IMR-90 (cell line): Measurements from ENCODE around the gene SBF2. TPM values are rescaled to one million over a fixed set of nuclear protein-coding genes. Genes with fewer than 3 reads are reported as not detected.

Experiments used
- ATAC-seq: fragments of 200-7000 bp; cut with Tn5 transposase; 2 replicates; pipeline ENCODE4 v1.9.1; 2020; ENCODE audit warnings: low read depth, mild to moderate bottlenecking, moderate library complexity
- BruUV-seq: library from RNA; stranded (reverse); fragments of 400-500 nt; replicated peaks from 2 replicates; lab custom pipeline; 2021; lab: Mats Ljungman, UMichigan
- CTCF ChIA-PET: fragments of 300-600 bp; formaldehyde crosslinking; extraction: SDS; loops from one replicate; lab custom pipeline; 2021; ENCODE audit warnings: antibody characterized with exemption; lab: Yijun Ruan, JAX
- POLR2A ChIA-PET: fragments of 300-600 bp; sonication (Branson Sonifier 250); formaldehyde crosslinking; loops from one replicate; lab custom pipeline; 2022; ENCODE audit warnings: antibody characterized with exemption; ENCODE audit not compliant: unreplicated experiment; lab: Charles Lee
- DNase-seq: peaks from one replicate; pipeline ENCODE4 v3.0.0; 2013
- H2AFZ ChIP-seq: replicated peaks from 2 replicates; pipeline ENCODE3; 2013; ENCODE audit warnings: low read length, mild to moderate bottlenecking; ENCODE audit not compliant: poor library complexity
- H2AK5ac ChIP-seq: 2 replicates; pipeline ENCODE4 v1.6.1; 2013; ENCODE audit warnings: low read depth, low read length, inconsistent platforms
- H2AK9ac ChIP-seq: replicated peaks from 2 replicates; pipeline ENCODE3; 2013; ENCODE audit warnings: mild to moderate bottlenecking, low read depth, low read length, moderate library complexity; ENCODE audit not compliant: poor library complexity
- H2BK120ac ChIP-seq: 2 replicates; pipeline ENCODE4 v1.6.1; 2013; ENCODE audit warnings: low read depth, low read length, inconsistent platforms
- H2BK15ac ChIP-seq: 3 replicates; pipeline ENCODE4 v1.6.1; 2013; ENCODE audit warnings: low read depth, low read length, inconsistent platforms
- H2BK20ac ChIP-seq: 2 replicates; pipeline ENCODE4 v1.6.1; 2013; ENCODE audit warnings: low read depth, mild to moderate bottlenecking, inconsistent platforms, low read length, moderate library complexity
- H2BK5ac ChIP-seq: 2 replicates; pipeline ENCODE4 v1.6.1; 2013; ENCODE audit warnings: mild to moderate bottlenecking, low read depth, low read length, inconsistent platforms; ENCODE audit not compliant: poor library complexity, severe bottlenecking
- H3K14ac ChIP-seq: replicated peaks from 2 replicates; pipeline ENCODE4 v1.6.1; 2013; ENCODE audit warnings: low read depth, low read length, inconsistent platforms
- H3K18ac ChIP-seq: 2 replicates; pipeline ENCODE4 v1.6.1; 2013; ENCODE audit warnings: low read depth, low read length, control low read depth
- H3K23ac ChIP-seq: 2 replicates; pipeline ENCODE4 v1.6.1; 2013; ENCODE audit warnings: low read depth, low read length, inconsistent platforms
- H3K27ac ChIP-seq: 2 replicates; pipeline ENCODE4 v1.5.1; 2013; ENCODE audit warnings: mild to moderate bottlenecking, control low read depth, low read length; ENCODE audit not compliant: insufficient read depth
- H3K27me3 ChIP-seq: 2 replicates; pipeline ENCODE4 v1.6.1; 2013; ENCODE audit warnings: low read length; ENCODE audit not compliant: control insufficient read depth, insufficient read depth
- H3K36me3 ChIP-seq: 2 replicates; pipeline ENCODE4 v1.6.1; 2013; ENCODE audit warnings: low read length, mixed read lengths; ENCODE audit not compliant: control insufficient read depth, insufficient read depth
- H3K4ac ChIP-seq: 2 replicates; pipeline ENCODE4 v1.6.1; 2013; ENCODE audit warnings: low read depth, low read length, inconsistent platforms
- H3K4me1 ChIP-seq: 2 replicates; pipeline ENCODE4 v1.6.1; 2013; ENCODE audit warnings: low read length, mixed read lengths; ENCODE audit not compliant: control insufficient read depth, insufficient read depth
- H3K4me2 ChIP-seq: 2 replicates; pipeline ENCODE4 v1.6.1; 2013; ENCODE audit warnings: low read depth, mild to moderate bottlenecking, control low read depth, low read length, moderate library complexity
- H3K4me3 ChIP-seq: 2 replicates; pipeline ENCODE4 v1.5.1; 2013; ENCODE audit warnings: low read depth, mild to moderate bottlenecking, control low read depth, low read length, moderate library complexity; ENCODE audit not compliant: insufficient read depth
- H3K56ac ChIP-seq: 2 replicates; pipeline ENCODE4 v1.6.1; 2013; ENCODE audit warnings: low read length, inconsistent platforms; ENCODE audit not compliant: insufficient read depth; ENCODE audit errors: extremely low read depth
- H3K79me1 ChIP-seq, 2 experiments: 2 replicates each; pipeline ENCODE4 v1.6.1; 2013; ENCODE audit warnings: low read length in 2 of 2, inconsistent platforms in 1 of 2, low read depth in 1 of 2
- H3K9ac ChIP-seq: 2 replicates; pipeline ENCODE4 v1.6.1; 2013; ENCODE audit warnings: low read depth, low read length, control low read depth
- H3K9me1 ChIP-seq: 2 replicates; pipeline ENCODE4 v1.6.1; 2013; ENCODE audit warnings: low read length, inconsistent platforms; ENCODE audit not compliant: insufficient read depth
- H3K9me3 ChIP-seq: 2 replicates; pipeline ENCODE4 v1.6.1; 2013; ENCODE audit warnings: low read length; ENCODE audit not compliant: control insufficient read depth, insufficient read depth
- H4K20me1 ChIP-seq: 2 replicates; pipeline ENCODE4 v1.6.1; 2013; ENCODE audit warnings: low read length, inconsistent platforms; ENCODE audit not compliant: insufficient read depth
- H4K5ac ChIP-seq: 2 replicates; pipeline ENCODE4 v1.6.1; 2013; ENCODE audit warnings: mild to moderate bottlenecking, low read depth, low read length, control low read depth
- H4K8ac ChIP-seq, 2 experiments: 2 replicates each; pipeline ENCODE4 v1.6.1; 2013; ENCODE audit warnings: low read depth in 2 of 2, low read length in 2 of 2, control low read depth in 1 of 2, inconsistent platforms in 1 of 2
- H4K91ac ChIP-seq: 2 replicates; pipeline ENCODE4 v1.6.1; 2013; ENCODE audit warnings: low read depth, low read length, inconsistent platforms; ENCODE audit not compliant: insufficient read depth
- MAFK ChIP-seq: IDR thresholded peaks from 2 replicates; pipeline ENCODE4 v1.6.1; 2012; ENCODE audit warnings: low read depth, low read length, improper control_type of control experiment
- MAZ ChIP-seq: IDR thresholded peaks from 2 replicates; pipeline ENCODE4 v1.6.1; 2012; ENCODE audit warnings: low read depth, mild to moderate bottlenecking, low read length, improper control_type of control experiment, moderate library complexity, borderline replicate concordance
- RAD21 ChIP-seq: IDR thresholded peaks from 2 replicates; pipeline ENCODE4 v1.6.1; 2012; ENCODE audit warnings: low read length, improper control_type of control experiment
- RFX5 ChIP-seq: IDR thresholded peaks from 2 replicates; pipeline ENCODE4 v1.8.0; 2012; ENCODE audit warnings: low read depth, mild to moderate bottlenecking, low read length, moderate library complexity
- WGBS, 2 experiments: methylation state at CpG; one replicate each; pipeline versions ENCODE4 v1.1.5 to v1.1.7; 2013; ENCODE audit warnings: missing lambda C conversion rate in 2 of 2; ENCODE audit not compliant: insufficient read length in 1 of 2; ENCODE audit errors: extremely low coverage in 2 of 2; 5-methylcytosine and 5-hydroxymethylcytosine counted together
- dilution Hi-C: fragments of 300-500 bp; cut with HindIII; formaldehyde crosslinking; loops from one replicate; pipeline ENCODE4 v1.14.3; 2018; ENCODE audit warnings: low sequenced_read_pairs; ENCODE audit not compliant: unreplicated experiment
- in situ Hi-C: fragments of 300-500 bp; cut with MboI; formaldehyde crosslinking; loops from 3 replicates; pipeline ENCODE4 v1.14.3; 2019; ENCODE audit warnings: low sequenced_read_pairs, inconsistent platforms, mixed read lengths
- intact Hi-C: fragments of 100-400 bp; cut with micrococcal nuclease; formaldehyde crosslinking; loops from 2 replicates; pipeline ENCODE4 v1.10.0; 2022
- polyA plus RNA-seq, 3 experiments: library from polyadenylated mRNA; depleted of rRNA; stranded (reverse); fragments of >200 nt; gene quantifications; 2 replicates each; pipeline ENCODE4 v1.2.3, GENCODE V29; 2012; ENCODE audit warnings: low replicate concordance in 1 of 3
- total RNA-seq: library from RNA; depleted of rRNA; stranded (reverse); fragments of >200 nt; gene quantifications from 2 replicates; pipeline ENCODE4 v1.2.3, GENCODE V29; 2012

Gene SBF2
- total and polyA plus RNA-seq, 2 of the 4 experiments (the other 2 are of a cell fraction): 23.8 to 51.8 TPM

DNA sequence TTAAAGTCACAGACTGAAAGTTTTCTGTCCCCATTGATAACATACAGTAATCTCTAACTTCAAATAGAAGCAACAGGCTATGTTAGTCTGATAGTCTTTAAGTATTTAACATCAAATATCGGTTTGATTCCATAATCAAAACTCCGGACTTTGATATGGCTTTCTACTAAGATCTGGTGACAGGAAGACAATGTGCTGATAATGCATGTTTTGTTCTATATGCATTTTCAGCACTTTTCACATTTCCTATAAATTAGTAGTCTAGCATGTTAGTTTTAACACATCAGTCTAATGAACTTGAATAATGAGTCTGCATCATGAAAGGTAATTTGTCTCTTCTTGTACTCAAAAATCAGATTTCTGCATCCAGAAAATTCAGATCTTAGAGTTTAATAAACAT, 252.7 kb downstream of the SBF2 start:
- BruUV-seq: no TSS peak
- Histone ChIP-seq H3K18ac (no peak overlapping the region), H3K27ac (no peak overlapping the region), H2AFZ (no peak overlapping the region), H4K91ac (no peak overlapping the region), H2AK9ac (no peak overlapping the region), H3K14ac (no peak overlapping the region), H3K4me1 (peaks cover 2% of the 10 kb centered on the region), H3K4me2 (no peak overlapping the region), H2AK5ac (no peak overlapping the region), H4K5ac (no peak overlapping the region), H4K20me1 (no peaks in the 10 kb centered on the region), H3K9ac (no peak overlapping the region), H3K79me1 (peaks cover 10 to 14% of the 10 kb centered on the region in 2 experiments), H3K4ac (no peak overlapping the region), H2BK120ac (no peak overlapping the region), H2BK20ac (no peak overlapping the region), H3K56ac (no peak overlapping the region), H3K9me1 (no peaks in the 10 kb centered on the region), H3K9me3 (peaks cover 8% of the 10 kb centered on the region), H3K27me3 (no peaks in the 10 kb centered on the region), H3K36me3 (peaks cover 2% of the 10 kb centered on the region; the same call in 1 of the 2 replicates), H3K23ac (no peak overlapping the region), H4K8ac (no peak overlapping the region), H2BK15ac (no peak overlapping the region), H2BK5ac (no peak overlapping the region), H3K4me3 (no peak overlapping the region)
- POLR2A ChIA-PET: no interaction called here
- CTCF ChIA-PET: no interaction called here
- no CpG with 5 or more reads among the region's 2 CpGs for WGBS, 2 experiments
- dilution Hi-C loops: no loop called here
- in situ Hi-C loops: no loop called here
- ATAC-seq (no peak), DNase-seq (no peak)
- intact Hi-C loops: no loop called here
- TF ChIP-seq RFX5 (no peak), MAFK (peak; percentile 85), MAZ (no peak), RAD21 (no peak)
